Measurements from ENCODE around the gene ZNF311.

DNA sequence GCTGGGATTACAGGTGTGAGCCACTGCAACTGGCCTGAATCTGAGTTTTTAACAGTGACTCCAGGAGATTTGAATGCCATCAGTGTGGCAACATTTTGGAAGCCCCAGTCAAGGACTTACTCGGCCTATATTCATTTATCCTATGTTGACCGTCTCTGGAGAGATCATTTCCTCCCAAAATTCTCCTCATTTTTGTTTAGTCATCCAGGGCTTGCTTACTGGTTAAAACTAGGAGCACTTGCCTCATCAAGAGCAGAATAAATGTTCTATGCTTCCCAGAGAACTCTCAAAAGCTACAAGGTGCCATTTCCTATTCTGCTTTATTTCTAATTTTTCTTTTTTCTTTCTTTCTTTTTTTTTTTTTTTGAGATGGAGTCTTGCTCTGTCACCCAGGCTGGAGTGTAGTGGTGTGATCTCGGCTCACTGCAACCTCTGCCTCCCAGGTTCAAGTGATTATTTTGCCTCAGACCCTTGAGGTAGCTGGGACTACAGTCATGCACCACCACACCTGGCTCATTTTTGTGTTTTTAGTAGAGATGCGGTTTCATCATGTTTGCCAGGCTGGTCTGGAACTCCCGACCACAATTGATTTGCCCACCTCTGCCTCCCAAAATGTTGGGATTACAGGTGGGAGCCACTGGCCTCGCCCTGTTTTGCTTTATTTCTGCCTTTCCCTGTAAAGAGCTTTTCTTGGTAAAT is 57.9 kb downstream of the ZNF311 start:
- TF ChIP-seq, protein P1, sequence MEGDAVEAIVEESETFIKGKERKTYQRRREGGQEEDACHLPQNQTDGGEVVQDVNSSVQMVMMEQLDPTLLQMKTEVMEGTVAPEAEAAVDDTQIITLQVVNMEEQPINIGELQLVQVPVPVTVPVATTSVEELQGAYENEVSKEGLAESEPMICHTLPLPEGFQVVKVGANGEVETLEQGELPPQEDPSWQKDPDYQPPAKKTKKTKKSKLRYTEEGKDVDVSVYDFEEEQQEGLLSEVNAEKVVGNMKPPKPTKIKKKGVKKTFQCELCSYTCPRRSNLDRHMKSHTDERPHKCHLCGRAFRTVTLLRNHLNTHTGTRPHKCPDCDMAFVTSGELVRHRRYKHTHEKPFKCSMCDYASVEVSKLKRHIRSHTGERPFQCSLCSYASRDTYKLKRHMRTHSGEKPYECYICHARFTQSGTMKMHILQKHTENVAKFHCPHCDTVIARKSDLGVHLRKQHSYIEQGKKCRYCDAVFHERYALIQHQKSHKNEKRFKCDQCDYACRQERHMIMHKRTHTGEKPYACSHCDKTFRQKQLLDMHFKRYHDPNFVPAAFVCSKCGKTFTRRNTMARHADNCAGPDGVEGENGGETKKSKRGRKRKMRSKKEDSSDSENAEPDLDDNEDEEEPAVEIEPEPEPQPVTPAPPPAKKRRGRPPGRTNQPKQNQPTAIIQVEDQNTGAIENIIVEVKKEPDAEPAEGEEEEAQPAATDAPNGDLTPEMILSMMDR (IDR thresholded peaks at IDR 0.05) = no peak
- TF ChIP-seq POLR2AphosphoS5 (IDR thresholded peaks at IDR 0.05) (no peak), POLR2A (IDR thresholded peaks at IDR 0.05) (no peak)

All from breast epithelium (tissue), 3 donors.